Measurements from ENCODE around the gene RABIF. TPM values are rescaled to one million over a fixed set of nuclear protein-coding genes. Genes with fewer than 3 reads are reported as not detected.
"Not testable (repeated sequence)": the region's sequence is repeated elsewhere in the genome, so short reads cannot be mapped to it uniquely, and the experiment has no call there.

RABIF gene
- 10 to 100 TPM in 2 of 6 donors, 1 to 10 TPM in 4; 2.0 to 11.7 (median 7.9) TPM for total RNA-seq

- no peaks in the 10 kb centered on the region for H3K27me3 ChIP-seq
- TF ChIP-seq EP300 (IDR thresholded peaks at IDR 0.05) (no peak), POLR2A (IDR thresholded peaks at IDR 0.05) (peak in 3 of 4 donors; percentile 76 to 97 (median 81)), POLR2AphosphoS5 (IDR thresholded peaks at IDR 0.05) (peak; percentile 86 to 90), CTCF (IDR thresholded peaks at IDR 0.05) (peak in 2 of 6 experiments; percentile 32 to 36)
- H3K36me3 ChIP-seq, result peaks cover 16 to 33% (median 19%) of the 10 kb centered on the region in 4 donors
- 0% methylated on average over 17 to 52 of the region's 84 CpGs for WGBS, 2 donors
- DNase-seq, result peak; percentile 98
- H3K4me3 ChIP-seq, result peak within 1 kb of the TSS; percentile 63 to 90 (median 72)
- H3K4me1 ChIP-seq, result peaks cover 12 to 22% (median 14%) of the 10 kb centered on the region in 4 donors
- ATAC-seq (ENCODE audit: low FRiP score in 2 of 2), result peak; percentile 99
- H3K27ac ChIP-seq, result peak within 1 kb of the TSS; percentile 89 to 97 (median 95)
- no peaks in the 10 kb centered on the region for H3K9me3 ChIP-seq
These were observed at the start of gene RABIF for GRCh38 chr1:202888531-202889360. RABIF (minus strand) TSS chr1:202889149; CDS start chr1:202889098, 51 bp downstream.

- Histone ChIP-seq H3K4me1 (no peaks in the 10 kb centered on the region), H3K9me3 (no peaks in the 10 kb centered on the region), H3K36me3 (peaks cover 23 to 43% (median 33%) of the 10 kb centered on the region in 4 donors), H3K27me3 (no peaks in the 10 kb centered on the region), H3K4me3 (no peak overlapping the region), H3K27ac (no peak overlapping the region)
- ATAC-seq (ENCODE audit: low FRiP score in 2 of 2), result no peak
- TF ChIP-seq POLR2A (IDR thresholded peaks at IDR 0.05) (no peak), CTCF (IDR thresholded peaks at IDR 0.05) (no peak), POLR2AphosphoS5 (IDR thresholded peaks at IDR 0.05) (no peak), EP300 (IDR thresholded peaks at IDR 0.05) (no peak)
- DNase-seq, result no peak
- WGBS, 2 donors, result 72 to 83% methylated on average over 5 of the region's 5 CpGs
These were observed 49.5 kb upstream of the RABIF start for GRCh38 chr1:202938287-202938925.

GRCh38 chr1:202936409-202936808, 47.5 kb upstream of the RABIF start:
- peaks cover 10 to 23% (median 14%) of the 10 kb centered on the region in 4 donors for H3K36me3 ChIP-seq
- H3K4me3 ChIP-seq; H3K9me3 ChIP-seq; H3K4me1 ChIP-seq; H3K27me3 ChIP-seq; ATAC-seq (ENCODE audit: low FRiP score in 2 of 2); H3K27ac ChIP-seq; DNase-seq: not testable (repeated sequence)
- WGBS, 2 donors, result 67 to 83% methylated on average over 1 of the region's 6 CpGs

- no peak overlapping the region for H3K4me3 ChIP-seq
- TF ChIP-seq POLR2A (IDR thresholded peaks at IDR 0.05), result no peak
- no peak for TF ChIP-seq EP300 (IDR thresholded peaks at IDR 0.05)
- TF ChIP-seq POLR2AphosphoS5 (IDR thresholded peaks at IDR 0.05), result no peak
- TF ChIP-seq CTCF (IDR thresholded peaks at IDR 0.05), result no peak
- H3K27me3 ChIP-seq, result no peaks in the 10 kb centered on the region
- DNase-seq (no peak), ATAC-seq (ENCODE audit: low FRiP score in 2 of 2) (no peak)
- H3K27ac ChIP-seq, result no peak overlapping the region
- no peaks in the 10 kb centered on the region for H3K4me1 ChIP-seq
- H3K9me3 ChIP-seq, result no peaks in the 10 kb centered on the region
- 78 to 83% methylated on average over 3 of the region's 3 CpGs for WGBS, 2 donors
- H3K36me3 ChIP-seq, result peaks cover 6 to 17% (median 8%) of the 10 kb centered on the region in 4 donors
These were observed 46.9 kb upstream of the RABIF start for GRCh38 chr1:202935844-202936243.

- Histone ChIP-seq H3K27me3 (no peaks in the 10 kb centered on the region), H3K4me3 (no peak overlapping the region), H3K9me3 (no peaks in the 10 kb centered on the region), H3K27ac (no peak overlapping the region), H3K4me1 (no peaks in the 10 kb centered on the region), H3K36me3 (peaks cover 0 to 7% (median 0%) of the 10 kb centered on the region in 4 donors)
- ATAC-seq (ENCODE audit: low FRiP score in 2 of 2) (no peak), DNase-seq (no peak)
- 88 to 92% methylated on average over 3 of the region's 3 CpGs for WGBS, 2 donors
- TF ChIP-seq EP300 (IDR thresholded peaks at IDR 0.05) (no peak), POLR2A (IDR thresholded peaks at IDR 0.05) (no peak), CTCF (IDR thresholded peaks at IDR 0.05) (no peak), POLR2AphosphoS5 (IDR thresholded peaks at IDR 0.05) (no peak)
These were observed 45.8 kb upstream of the RABIF start for GRCh38 chr1:202934755-202935154.

Data from upper lobe of left lung (tissue), 6 donors.